ENCODE results near the gene WDR70.
"Not testable (repeated sequence)": the region's sequence is repeated elsewhere in the genome, so short reads cannot be mapped to it uniquely, and the experiment has no call there.

Gene WDR70

GRCh38 chr5:37454402-37455055 lies 75.4 kb downstream of the WDR70 start:
- DNase-seq, result not testable (repeated sequence)

- DNase-seq, result not testable (repeated sequence)
These were observed 84.3 kb downstream of the WDR70 start for GRCh38 chr5:37463191-37464051.

- not testable (repeated sequence) for DNase-seq
These were observed 85.5 kb downstream of the WDR70 start for GRCh38 chr5:37464581-37464980.

- DNase-seq, result not testable (repeated sequence)
These were observed 90.3 kb downstream of the WDR70 start for GRCh38 chr5:37469383-37469782.

GRCh38 chr5:37471666-37472197 lies 92.6 kb downstream of the WDR70 start:
- no peak for DNase-seq

- no peak for DNase-seq
These were observed 98.3 kb downstream of the WDR70 start for GRCh38 chr5:37477426-37477825.

- DNase-seq, result no peak
These were observed 99.2 kb downstream of the WDR70 start for GRCh38 chr5:37478121-37478894.

- DNase-seq, result not testable (repeated sequence)
These were observed 102.3 kb downstream of the WDR70 start for GRCh38 chr5:37481395-37481794.

- no peak for DNase-seq
These were observed 111.1 kb downstream of the WDR70 start for GRCh38 chr5:37490120-37490810.

- DNase-seq, result no peak
These were observed 111.8 kb downstream of the WDR70 start for GRCh38 chr5:37490931-37491330.

GRCh38 chr5:37492778-37493555 lies 113.8 kb downstream of the WDR70 start:
- no peak for DNase-seq

- DNase-seq, result no peak
These were observed 115.6 kb downstream of the WDR70 start for GRCh38 chr5:37494756-37495155.

GRCh38 chr5:37495210-37495609 lies 116.1 kb downstream of the WDR70 start:
- no peak for DNase-seq

GRCh38 chr5:37495668-37496347 lies 116.7 kb downstream of the WDR70 start:
- no peak for DNase-seq

- no peak for DNase-seq
These were observed 117.9 kb downstream of the WDR70 start for GRCh38 chr5:37496902-37497445.

GRCh38 chr5:37501152-37501551 lies 122.0 kb downstream of the WDR70 start:
- no peak for DNase-seq

- DNase-seq, result no peak
These were observed 127.1 kb downstream of the WDR70 start for GRCh38 chr5:37506241-37506640.

GRCh38 chr5:37506722-37507121 lies 127.6 kb downstream of the WDR70 start:
- no peak for DNase-seq

- no peak for DNase-seq
These were observed 132.5 kb downstream of the WDR70 start for GRCh38 chr5:37511646-37512045.

- DNase-seq, result no peak
These were observed 135.8 kb downstream of the WDR70 start for GRCh38 chr5:37514946-37515345.

GRCh38 chr5:37517686-37518085 lies 138.6 kb downstream of the WDR70 start:
- DNase-seq, result no peak
